Panc1 (cell line): ENCODE results near the gene GPRIN2. TPM values are rescaled to one million over a fixed set of nuclear protein-coding genes. Genes with fewer than 3 reads are reported as not detected.

Experiments used
- ATAC-seq: fragments of 200-7000 bp; cut with Tn5 transposase; 2 replicates; pipeline ENCODE4 v1.9.1; 2020; ENCODE audit warnings: mild to moderate bottlenecking, moderate library complexity
- BruUV-seq: library from RNA; stranded (reverse); fragments of 400-500 nt; replicated peaks from 2 replicates; lab custom pipeline; 2021; lab: Mats Ljungman, UMichigan
- CTCF ChIA-PET: fragments of 300-600 bp; sonication (Branson Sonifier 250); formaldehyde crosslinking; loops from one replicate; lab custom pipeline; 2022; ENCODE audit warnings: antibody characterized with exemption; lab: Charles Lee
- POLR2A ChIA-PET: fragments of 300-600 bp; sonication (Branson Sonifier 250); formaldehyde crosslinking; loops from one replicate; lab custom pipeline; 2022; ENCODE audit warnings: antibody characterized with exemption; lab: Charles Lee
- DNase-seq: peaks from one replicate; pipeline ENCODE4 v3.0.0-alpha.2; 2010; ENCODE audit warnings: low read depth, low spot score
- H3K27ac ChIP-seq: 2 replicates; pipeline ENCODE4 v1.5.1; 2011; ENCODE audit warnings: mild to moderate bottlenecking, low read length, inconsistent platforms
- H3K27me3 ChIP-seq: fragments of 200-500 bp; sonication (Bioruptor generic); 2 replicates; pipeline ENCODE4 v1.6.0; 2014; ENCODE audit warnings: low read length, inconsistent platforms; ENCODE audit not compliant: control insufficient read depth, insufficient read depth
- H3K36me3 ChIP-seq: fragments of 200-500 bp; sonication (Bioruptor generic); 2 replicates; pipeline ENCODE4 v1.5.1; 2014; ENCODE audit warnings: inconsistent platforms, mild to moderate bottlenecking, low read length, moderate library complexity; ENCODE audit not compliant: control insufficient read depth, insufficient read depth
- H3K4me1 ChIP-seq: 2 replicates; pipeline ENCODE4 v1.5.1; 2011; ENCODE audit warnings: inconsistent platforms, mild to moderate bottlenecking, low read length, moderate library complexity; ENCODE audit not compliant: control insufficient read depth, insufficient read depth
- H3K4me3 ChIP-seq, 2 experiments: 2 replicates each; pipeline ENCODE4 v1.5.1; 2011 to 2012; ENCODE audit warnings: low read depth in 2 of 2, low read length in 2 of 2, mild to moderate bottlenecking in 2 of 2, inconsistent platforms in 1 of 2, moderate library complexity in 1 of 2
- H3K9me3 ChIP-seq: fragments of 200-500 bp; sonication (Bioruptor generic); 2 replicates; pipeline ENCODE4 v1.5.1; 2014; ENCODE audit warnings: low read depth, mild to moderate bottlenecking, inconsistent platforms, low read length, moderate library complexity; ENCODE audit not compliant: control insufficient read depth, insufficient read depth
- CTCF ChIP-seq: fragments of 450-650 bp; IDR thresholded peaks from 2 replicates; pipeline ENCODE4 v1.5.1; 2017; ENCODE audit warnings: mild to moderate bottlenecking
- POLR2AphosphoS5 ChIP-seq: IDR thresholded peaks from 2 replicates; pipeline ENCODE4 v1.6.1; 2012; ENCODE audit warnings: mild to moderate bottlenecking, low read depth, low read length, moderate library complexity
- REST ChIP-seq, 2 experiments: IDR thresholded peaks; 2 replicates each; pipeline ENCODE4 v1.6.1; 2011 to 2012; ENCODE audit warnings: low read depth in 2 of 2, control low read depth in 1 of 2, low read length in 1 of 2, mild to moderate bottlenecking in 1 of 2, moderate library complexity in 1 of 2; ENCODE audit not compliant: insufficient read depth in 1 of 2
- SIN3A ChIP-seq: IDR thresholded peaks from 2 replicates; pipeline ENCODE4 v1.6.1; 2012; ENCODE audit warnings: low read depth, mild to moderate bottlenecking, low read length, moderate library complexity, borderline replicate concordance; ENCODE audit not compliant: insufficient read depth
- TCF7L2 ChIP-seq: IDR thresholded peaks from 2 replicates; pipeline ENCODE4 v1.6.1; 2011; ENCODE audit warnings: mild to moderate bottlenecking, low read depth, low read length, inconsistent platforms
- in situ Hi-C: cut with HindIII; loops from 2 replicates; pipeline ENCODE4 v1.10.0; 2016; ENCODE audit warnings: low sequenced_read_pairs, low pct_unique_long_range_greater_than_20kb
- intact Hi-C: fragments of 100-400 bp; cut with micrococcal nuclease; formaldehyde crosslinking; loops from one replicate; pipeline ENCODE4 v1.10.0; 2022; ENCODE audit not compliant: unreplicated experiment
- total RNA-seq: library from RNA; stranded (reverse); gene quantifications from one replicate; pipeline ENCODE4 v1.2.1, GENCODE V29; 2021; ENCODE audit not compliant: unreplicated experiment

GPRIN2 gene
- total RNA-seq, 1 experiment from 2014 or later = 12.9 TPM

- Histone ChIP-seq H3K4me1 (peaks cover 24% of the 10 kb centered on the region), H3K27ac (peak overlapping the region; percentile 52), H3K27me3 (no peaks in the 10 kb centered on the region; the same call in 1 of the 2 replicates), H3K36me3 (no peaks in the 10 kb centered on the region), H3K4me3 (no peak overlapping the region), H3K9me3 (no peaks in the 10 kb centered on the region)
- in situ Hi-C loops = no loop called here
- BruUV-seq = no TSS peak
- TF ChIP-seq SIN3A (no peak), POLR2AphosphoS5 (no peak), REST (IDR thresholded peaks at IDR 0.05; ENCODE audit: insufficient read depth in 1 of 2, low read depth in 2 of 2, low read length in 1 of 2) (no peak), TCF7L2 (no peak), CTCF (no peak)
- intact Hi-C loops = no loop called here
- CTCF ChIA-PET = interaction anchor here (0.6 to 0.8 kb wide), 2 partner anchors 13 to 40 kb away, joined by 3 to 6 read pairs; no protein-coding TSS in a partner anchor
- POLR2A ChIA-PET = interaction anchor here (0.5 kb wide), 1 partner anchor 1770 kb away, joined by 3 read pairs; no protein-coding TSS in a partner anchor
- DNase-seq (no peak), ATAC-seq (peak; percentile 1; the same call in 1 of the 2 replicates)
Measured at GRCh38 chr10:46558122-46558391, 1.6 kb upstream of the GPRIN2 start.

DNA sequence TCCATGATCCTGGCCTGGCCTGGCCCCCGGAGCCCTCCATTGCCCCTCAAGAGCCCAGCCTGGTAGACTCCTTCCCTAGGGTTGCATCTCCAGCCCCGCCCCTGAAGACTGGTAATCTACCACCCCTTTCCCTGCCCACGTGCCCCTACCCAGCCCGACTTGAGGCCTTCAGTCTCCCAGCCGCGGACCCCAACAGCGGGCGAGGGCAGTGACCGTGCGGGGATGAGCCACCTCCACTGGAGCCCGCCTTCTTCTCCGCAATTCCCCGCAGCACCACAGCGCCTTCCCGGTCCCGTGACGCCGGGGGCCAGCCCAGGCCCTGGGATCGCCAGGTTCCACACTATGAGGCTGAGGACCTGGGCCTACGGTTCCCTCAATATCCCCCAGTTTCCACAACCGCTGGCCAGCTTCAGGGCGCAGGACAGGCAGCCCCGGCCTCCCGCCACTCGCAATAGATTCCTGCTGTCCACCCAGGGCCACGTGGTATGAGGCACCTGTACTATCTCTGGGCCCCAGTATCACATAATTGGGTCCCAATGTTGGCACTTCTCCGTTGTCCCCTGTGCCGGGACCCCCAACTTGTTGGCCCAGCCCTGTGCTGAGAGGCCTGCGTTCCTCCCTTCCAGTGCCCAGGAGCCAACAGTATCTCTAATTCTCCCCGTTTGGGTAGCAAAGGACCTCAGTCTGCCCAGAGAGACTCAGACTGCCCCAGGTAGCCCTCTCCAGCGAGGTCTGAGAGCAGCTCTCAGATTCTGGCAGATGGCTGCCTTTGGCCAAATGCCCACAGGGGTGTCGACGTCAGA lies 1.1 kb upstream of the GPRIN2 start:
- intact Hi-C loops = no loop called here
- no peaks in the 10 kb centered on the region for H3K36me3 ChIP-seq
- peak overlapping the region; percentile 52 for H3K27ac ChIP-seq
- POLR2A ChIA-PET = interaction anchor here (0.5 kb wide), 1 partner anchor 1770 kb away, joined by 3 read pairs; no protein-coding TSS in a partner anchor
- TF ChIP-seq TCF7L2 = no peak
- TF ChIP-seq REST (IDR thresholded peaks at IDR 0.05; ENCODE audit: insufficient read depth in 1 of 2, low read depth in 2 of 2, low read length in 1 of 2) = no peak
- no peak for TF ChIP-seq POLR2AphosphoS5
- no peak for TF ChIP-seq CTCF
- TF ChIP-seq SIN3A = no peak
- DNase-seq = no peak
- BruUV-seq = no TSS peak
- in situ Hi-C loops = no loop called here
- H3K9me3 ChIP-seq = no peaks in the 10 kb centered on the region
- H3K4me1 ChIP-seq = peaks cover 24% of the 10 kb centered on the region
- ATAC-seq = no peak
- no peaks in the 10 kb centered on the region; the same call in 1 of the 2 replicates for H3K27me3 ChIP-seq
- no peak overlapping the region; a peak in 1 of 4 replicates for H3K4me3 ChIP-seq
- CTCF ChIA-PET = interaction anchor here (0.6 to 0.8 kb wide), 2 partner anchors 12 to 39 kb away, joined by 3 to 6 read pairs; no protein-coding TSS in a partner anchor
